ENCODE measurements around the gene ODAD2. TPM values are rescaled to one million over a fixed set of nuclear protein-coding genes. Genes with fewer than 3 reads are reported as not detected.

The ODAD2 gene
- total RNA-seq, 1 donor from 2014 or later: not detected

GRCh38 chr10:27861781-27862180, 137.1 kb downstream of the ODAD2 start:
- no peak overlapping the region for H3K27ac Mint-ChIP-seq (ENCODE audit: unreplicated experiment)
- DNase-seq: no peak
- H3K9me3 Mint-ChIP-seq (ENCODE audit: unreplicated experiment): no peaks in the 10 kb centered on the region
- no peak overlapping the region for H3K4me3 Mint-ChIP-seq (ENCODE audit: unreplicated experiment)
- peaks cover 2% of the 10 kb centered on the region for H3K27me3 Mint-ChIP-seq (ENCODE audit: unreplicated experiment)
- peaks cover 2% of the 10 kb centered on the region for H3K36me3 Mint-ChIP-seq (ENCODE audit: unreplicated experiment)
- H3K4me1 Mint-ChIP-seq (ENCODE audit: low read depth, unreplicated experiment): no peaks in the 10 kb centered on the region
- TF ChIP-seq CTCF (IDR thresholded peaks at IDR 0.05; ENCODE audit: partially characterized antibody, unreplicated experiment): no peak

- Mint-ChIP-seq H3K4me3 (ENCODE audit: unreplicated experiment) (no peak overlapping the region), H3K27ac (ENCODE audit: unreplicated experiment) (no peak overlapping the region)
- no peak for TF ChIP-seq CTCF (IDR thresholded peaks at IDR 0.05; ENCODE audit: partially characterized antibody, unreplicated experiment)
Measured at GRCh38 chr10:27857616-27858015, 141.3 kb downstream of the ODAD2 start.

GRCh38 chr10:27844223-27844622, 154.7 kb downstream of the ODAD2 start:
- H3K9me3 Mint-ChIP-seq (ENCODE audit: unreplicated experiment): peaks cover 6% of the 10 kb centered on the region
- TF ChIP-seq CTCF (IDR thresholded peaks at IDR 0.05; ENCODE audit: partially characterized antibody, unreplicated experiment): no peak
- no peak for DNase-seq
- H3K27ac Mint-ChIP-seq (ENCODE audit: unreplicated experiment): no peak overlapping the region
- H3K4me3 Mint-ChIP-seq (ENCODE audit: unreplicated experiment): no peak overlapping the region
- no peaks in the 10 kb centered on the region for H3K36me3 Mint-ChIP-seq (ENCODE audit: unreplicated experiment)
- H3K4me1 Mint-ChIP-seq (ENCODE audit: low read depth, unreplicated experiment): no peaks in the 10 kb centered on the region
- no peaks in the 10 kb centered on the region for H3K27me3 Mint-ChIP-seq (ENCODE audit: unreplicated experiment)

More at GRCh38 chr10:27857616-27858015, 141.3 kb downstream of the ODAD2 start:
- no peak for DNase-seq
- H3K27me3 Mint-ChIP-seq (ENCODE audit: unreplicated experiment): peaks cover 2% of the 10 kb centered on the region
- no peaks in the 10 kb centered on the region for H3K9me3 Mint-ChIP-seq (ENCODE audit: unreplicated experiment)
- H3K36me3 Mint-ChIP-seq (ENCODE audit: unreplicated experiment): no peaks in the 10 kb centered on the region
- H3K4me1 Mint-ChIP-seq (ENCODE audit: low read depth, unreplicated experiment): no peaks in the 10 kb centered on the region

- no peak for DNase-seq
- TF ChIP-seq CTCF (IDR thresholded peaks at IDR 0.05; ENCODE audit: partially characterized antibody, unreplicated experiment): no peak
- no peak overlapping the region for H3K4me3 Mint-ChIP-seq (ENCODE audit: unreplicated experiment)
- H3K4me1 Mint-ChIP-seq (ENCODE audit: low read depth, unreplicated experiment): no peaks in the 10 kb centered on the region
- peaks cover 2% of the 10 kb centered on the region for H3K9me3 Mint-ChIP-seq (ENCODE audit: unreplicated experiment)
- H3K36me3 Mint-ChIP-seq (ENCODE audit: unreplicated experiment): no peaks in the 10 kb centered on the region
- no peaks in the 10 kb centered on the region for H3K27me3 Mint-ChIP-seq (ENCODE audit: unreplicated experiment)
- no peak overlapping the region for H3K27ac Mint-ChIP-seq (ENCODE audit: unreplicated experiment)
Measured at GRCh38 chr10:27838901-27839300, 160.0 kb downstream of the ODAD2 start.

GRCh38 chr10:27838361-27838760, 160.5 kb downstream of the ODAD2 start:
- no peak for TF ChIP-seq CTCF (IDR thresholded peaks at IDR 0.05; ENCODE audit: partially characterized antibody, unreplicated experiment)
- H3K4me1 Mint-ChIP-seq (ENCODE audit: low read depth, unreplicated experiment): no peaks in the 10 kb centered on the region
- H3K9me3 Mint-ChIP-seq (ENCODE audit: unreplicated experiment): peaks cover 2% of the 10 kb centered on the region
- no peak for DNase-seq
- H3K4me3 Mint-ChIP-seq (ENCODE audit: unreplicated experiment): no peak overlapping the region
- H3K36me3 Mint-ChIP-seq (ENCODE audit: unreplicated experiment): no peaks in the 10 kb centered on the region
- no peaks in the 10 kb centered on the region for H3K27me3 Mint-ChIP-seq (ENCODE audit: unreplicated experiment)
- H3K27ac Mint-ChIP-seq (ENCODE audit: unreplicated experiment): no peak overlapping the region
